ENCODE measurements around the gene LUC7L2. TPM values are rescaled to one million over a fixed set of nuclear protein-coding genes. Genes with fewer than 3 reads are reported as not detected.

Gene LUC7L2
- total and polyA plus RNA-seq, 9 of the 15 experiments (the other 6 are each of a cell fraction or from before 2014, with no cell fraction given) = 56.1 to 207 (median 141) TPM

DNA sequence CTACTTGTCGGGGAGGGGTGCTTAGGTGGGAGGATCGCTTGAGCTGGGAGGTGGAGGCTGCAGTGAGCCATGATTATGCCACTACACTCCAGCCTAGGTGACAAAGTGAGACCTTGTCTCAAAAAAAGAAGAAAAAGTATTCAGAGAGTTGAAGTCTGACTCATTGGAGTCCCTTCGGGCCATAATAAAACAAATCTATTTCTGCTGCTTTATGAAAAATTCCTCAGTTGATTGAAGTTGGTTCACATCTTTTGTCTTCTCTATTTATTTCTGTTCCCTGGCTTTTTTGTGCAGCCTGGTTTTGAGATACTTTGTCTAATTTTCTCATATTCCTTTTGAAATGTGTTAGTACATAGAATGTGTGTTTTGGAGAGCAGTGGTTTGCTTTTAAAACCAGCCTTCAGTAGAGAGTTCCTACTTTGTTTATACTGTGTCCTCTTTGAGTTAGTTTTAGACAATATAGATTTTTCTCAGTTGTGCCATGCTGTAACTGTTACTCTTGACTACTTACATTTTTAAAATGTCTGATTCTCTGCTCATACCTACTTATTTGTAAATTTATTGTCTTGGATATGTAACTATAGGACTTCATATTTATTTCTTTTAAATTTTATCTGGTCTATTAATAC, 36.7 kb downstream of the LUC7L2 start:
- no peak for FAIRE-seq

More for the DNA sequence above, 36.7 kb downstream of the LUC7L2 start:
- intact Hi-C loops (cut with micrococcal nuclease) = no loop called here
- H4K20me1 ChIP-seq (replicated peaks; ENCODE audit: control insufficient read depth, insufficient read depth, low read length) = no peaks in the 10 kb centered on the region
- BruUV-seq (replicated peaks) = no TSS peak
- POLR2A ChIA-PET = interaction anchor here (0.7 to 2.3 kb wide), 4 partner anchors 9 to 57 kb away, joined by 3 to 9 read pairs (median 4); no protein-coding TSS in a partner anchor
- peaks cover 68% of the 10 kb centered on the region for H3K79me2 ChIP-seq (ENCODE audit: control insufficient read depth, insufficient read depth, low read length)
- H3K4me3 ChIP-seq = no peak overlapping the region
- peaks cover 89% of the 10 kb centered on the region for H3K36me3 ChIP-seq (ENCODE audit: control insufficient read depth, insufficient read depth, low read length)
- DNase-seq (ENCODE audit: extremely low read depth in 1 of 4, low spot score in 3 of 4) (no peak), ATAC-seq (no peak)
- CTCF ChIA-PET (ENCODE audit: low intra/inter-chr PET ratio) = no interaction called here
- H3K9ac ChIP-seq (ENCODE audit: insufficient read depth in 1 of 2, low read depth in 2 of 2, low read length in 2 of 2) = no peak overlapping the region
- no peaks in the 10 kb centered on the region for H3K27me3 ChIP-seq (ENCODE audit: control insufficient read depth in 2 of 2, insufficient read depth in 2 of 2, low read length in 2 of 2)
- in situ Hi-C loops (cut with MboI) = no loop called here
- H3K4me2 ChIP-seq (ENCODE audit: insufficient read depth, low read length) = no peak overlapping the region
- H3K4me1 ChIP-seq (replicated peaks in 1 of 2; ENCODE audit: control insufficient read depth in 2 of 2, insufficient read depth in 2 of 2, low read length in 2 of 2) = no peaks in the 10 kb centered on the region
- H3K9me3 ChIP-seq (replicated peaks; ENCODE audit: control insufficient read depth, insufficient read depth, low read depth, low read length) = no peaks in the 10 kb centered on the region
- H3K27ac ChIP-seq (ENCODE audit: extremely low read depth, low read depth, low read length) = no peak overlapping the region
- no peak overlapping the region for H2AFZ ChIP-seq (ENCODE audit: low read depth, low read length)
- WGBS (ENCODE audit: insufficient coverage, low coverage, missing lambda C conversion rate) = 93% methylated on average over 3 of the region's 3 CpGs
- H3K9me1 ChIP-seq (ENCODE audit: control insufficient read depth, insufficient read depth, low read length) = no peaks in the 10 kb centered on the region
- TF ChIP-seq, protein P1, sequence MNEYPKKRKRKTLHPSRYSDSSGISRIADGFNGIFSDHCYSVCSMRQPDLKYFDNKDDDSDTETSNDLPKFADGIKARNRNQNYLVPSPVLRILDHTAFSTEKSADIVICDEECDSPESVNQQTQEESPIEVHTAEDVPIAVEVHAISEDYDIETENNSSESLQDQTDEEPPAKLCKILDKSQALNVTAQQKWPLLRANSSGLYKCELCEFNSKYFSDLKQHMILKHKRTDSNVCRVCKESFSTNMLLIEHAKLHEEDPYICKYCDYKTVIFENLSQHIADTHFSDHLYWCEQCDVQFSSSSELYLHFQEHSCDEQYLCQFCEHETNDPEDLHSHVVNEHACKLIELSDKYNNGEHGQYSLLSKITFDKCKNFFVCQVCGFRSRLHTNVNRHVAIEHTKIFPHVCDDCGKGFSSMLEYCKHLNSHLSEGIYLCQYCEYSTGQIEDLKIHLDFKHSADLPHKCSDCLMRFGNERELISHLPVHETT (CRISPR knock-in tag; conservative IDR thresholded peaks at IDR 0.05 in 1 of 2, IDR thresholded peaks at IDR 0.05 in 1 of 2) = no peak
- no peak for TF ChIP-seq TRIM28 (IDR thresholded peaks at IDR 0.05)
- TF ChIP-seq, protein P2, sequence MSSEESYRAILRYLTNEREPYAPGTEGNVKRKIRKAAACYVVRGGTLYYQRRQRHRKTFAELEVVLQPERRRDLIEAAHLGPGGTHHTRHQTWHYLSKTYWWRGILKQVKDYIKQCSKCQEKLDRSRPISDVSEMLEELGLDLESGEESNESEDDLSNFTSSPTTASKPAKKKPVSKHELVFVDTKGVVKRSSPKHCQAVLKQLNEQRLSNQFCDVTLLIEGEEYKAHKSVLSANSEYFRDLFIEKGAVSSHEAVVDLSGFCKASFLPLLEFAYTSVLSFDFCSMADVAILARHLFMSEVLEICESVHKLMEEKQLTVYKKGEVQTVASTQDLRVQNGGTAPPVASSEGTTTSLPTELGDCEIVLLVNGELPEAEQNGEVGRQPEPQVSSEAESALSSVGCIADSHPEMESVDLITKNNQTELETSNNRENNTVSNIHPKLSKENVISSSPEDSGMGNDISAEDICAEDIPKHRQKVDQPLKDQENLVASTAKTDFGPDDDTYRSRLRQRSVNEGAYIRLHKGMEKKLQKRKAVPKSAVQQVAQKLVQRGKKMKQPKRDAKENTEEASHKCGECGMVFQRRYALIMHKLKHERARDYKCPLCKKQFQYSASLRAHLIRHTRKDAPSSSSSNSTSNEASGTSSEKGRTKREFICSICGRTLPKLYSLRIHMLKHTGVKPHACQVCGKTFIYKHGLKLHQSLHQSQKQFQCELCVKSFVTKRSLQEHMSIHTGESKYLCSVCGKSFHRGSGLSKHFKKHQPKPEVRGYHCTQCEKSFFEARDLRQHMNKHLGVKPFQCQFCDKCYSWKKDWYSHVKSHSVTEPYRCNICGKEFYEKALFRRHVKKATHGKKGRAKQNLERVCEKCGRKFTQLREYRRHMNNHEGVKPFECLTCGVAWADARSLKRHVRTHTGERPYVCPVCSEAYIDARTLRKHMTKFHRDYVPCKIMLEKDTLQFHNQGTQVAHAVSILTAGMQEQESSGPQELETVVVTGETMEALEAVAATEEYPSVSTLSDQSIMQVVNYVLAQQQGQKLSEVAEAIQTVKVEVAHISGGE (CRISPR knock-in tag; IDR thresholded peaks at IDR 0.05) = no peak
- TF ChIP-seq, protein P3, sequence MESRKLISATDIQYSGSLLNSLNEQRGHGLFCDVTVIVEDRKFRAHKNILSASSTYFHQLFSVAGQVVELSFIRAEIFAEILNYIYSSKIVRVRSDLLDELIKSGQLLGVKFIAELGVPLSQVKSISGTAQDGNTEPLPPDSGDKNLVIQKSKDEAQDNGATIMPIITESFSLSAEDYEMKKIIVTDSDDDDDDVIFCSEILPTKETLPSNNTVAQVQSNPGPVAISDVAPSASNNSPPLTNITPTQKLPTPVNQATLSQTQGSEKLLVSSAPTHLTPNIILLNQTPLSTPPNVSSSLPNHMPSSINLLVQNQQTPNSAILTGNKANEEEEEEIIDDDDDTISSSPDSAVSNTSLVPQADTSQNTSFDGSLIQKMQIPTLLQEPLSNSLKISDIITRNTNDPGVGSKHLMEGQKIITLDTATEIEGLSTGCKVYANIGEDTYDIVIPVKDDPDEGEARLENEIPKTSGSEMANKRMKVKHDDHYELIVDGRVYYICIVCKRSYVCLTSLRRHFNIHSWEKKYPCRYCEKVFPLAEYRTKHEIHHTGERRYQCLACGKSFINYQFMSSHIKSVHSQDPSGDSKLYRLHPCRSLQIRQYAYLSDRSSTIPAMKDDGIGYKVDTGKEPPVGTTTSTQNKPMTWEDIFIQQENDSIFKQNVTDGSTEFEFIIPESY (CRISPR knock-in tag; IDR thresholded peaks at IDR 0.05) = no peak
